Subcutaneous abdominal adipose tissue (tissue), 5 donors: ENCODE data around the gene SYTL2.
A peak's percentile ranks its signal among the peaks of the same experiment; 100 is the strongest.
"Not testable (repeated sequence)": the region's sequence is repeated elsewhere in the genome, so short reads cannot be mapped to it uniquely, and the experiment has no call there.

Experiments used
- H3K27ac ChIP-seq: one replicate; pipeline ENCODE4 v1.7.0; 2013; ENCODE audit warnings: low read depth, mild to moderate bottlenecking, inconsistent platforms, low read length, moderate library complexity
- H3K27me3 ChIP-seq, 5 donors: one replicate each; pipeline ENCODE4 v1.7.0; 2013; ENCODE audit warnings: low read length in 5 of 5, inconsistent platforms in 1 of 5; ENCODE audit not compliant: control insufficient read depth in 5 of 5, insufficient read depth in 4 of 5
- H3K36me3 ChIP-seq, 5 donors: one replicate each; pipeline ENCODE4 v1.7.0; 2013; ENCODE audit warnings: low read length in 5 of 5; ENCODE audit not compliant: control insufficient read depth in 5 of 5, insufficient read depth in 5 of 5
- H3K4me1 ChIP-seq, 5 donors: one replicate each; pipeline ENCODE4 v1.7.0; 2013; ENCODE audit warnings: low read length in 5 of 5, mild to moderate bottlenecking in 3 of 5, moderate library complexity in 1 of 5; ENCODE audit not compliant: control insufficient read depth in 5 of 5, insufficient read depth in 5 of 5
- H3K4me3 ChIP-seq, 5 donors: one replicate each; pipeline ENCODE4 v1.7.0; 2013; ENCODE audit warnings: low read length in 5 of 5, low read depth in 1 of 5
- H3K9ac ChIP-seq, 5 donors: one replicate each; pipeline ENCODE4 v1.7.0; 2013; ENCODE audit warnings: low read length in 5 of 5, mild to moderate bottlenecking in 4 of 5, moderate library complexity in 3 of 5
- H3K9me3 ChIP-seq, 5 donors: one replicate each; pipeline ENCODE4 v1.7.0; 2013; ENCODE audit warnings: low read length in 5 of 5; ENCODE audit not compliant: control insufficient read depth in 5 of 5
- donor health status: healthy.
- donor health status: healthy.
- donor health status: healthy.
- donor health status: healthy.
- donor health status: healthy.

The SYTL2 gene, protein sequence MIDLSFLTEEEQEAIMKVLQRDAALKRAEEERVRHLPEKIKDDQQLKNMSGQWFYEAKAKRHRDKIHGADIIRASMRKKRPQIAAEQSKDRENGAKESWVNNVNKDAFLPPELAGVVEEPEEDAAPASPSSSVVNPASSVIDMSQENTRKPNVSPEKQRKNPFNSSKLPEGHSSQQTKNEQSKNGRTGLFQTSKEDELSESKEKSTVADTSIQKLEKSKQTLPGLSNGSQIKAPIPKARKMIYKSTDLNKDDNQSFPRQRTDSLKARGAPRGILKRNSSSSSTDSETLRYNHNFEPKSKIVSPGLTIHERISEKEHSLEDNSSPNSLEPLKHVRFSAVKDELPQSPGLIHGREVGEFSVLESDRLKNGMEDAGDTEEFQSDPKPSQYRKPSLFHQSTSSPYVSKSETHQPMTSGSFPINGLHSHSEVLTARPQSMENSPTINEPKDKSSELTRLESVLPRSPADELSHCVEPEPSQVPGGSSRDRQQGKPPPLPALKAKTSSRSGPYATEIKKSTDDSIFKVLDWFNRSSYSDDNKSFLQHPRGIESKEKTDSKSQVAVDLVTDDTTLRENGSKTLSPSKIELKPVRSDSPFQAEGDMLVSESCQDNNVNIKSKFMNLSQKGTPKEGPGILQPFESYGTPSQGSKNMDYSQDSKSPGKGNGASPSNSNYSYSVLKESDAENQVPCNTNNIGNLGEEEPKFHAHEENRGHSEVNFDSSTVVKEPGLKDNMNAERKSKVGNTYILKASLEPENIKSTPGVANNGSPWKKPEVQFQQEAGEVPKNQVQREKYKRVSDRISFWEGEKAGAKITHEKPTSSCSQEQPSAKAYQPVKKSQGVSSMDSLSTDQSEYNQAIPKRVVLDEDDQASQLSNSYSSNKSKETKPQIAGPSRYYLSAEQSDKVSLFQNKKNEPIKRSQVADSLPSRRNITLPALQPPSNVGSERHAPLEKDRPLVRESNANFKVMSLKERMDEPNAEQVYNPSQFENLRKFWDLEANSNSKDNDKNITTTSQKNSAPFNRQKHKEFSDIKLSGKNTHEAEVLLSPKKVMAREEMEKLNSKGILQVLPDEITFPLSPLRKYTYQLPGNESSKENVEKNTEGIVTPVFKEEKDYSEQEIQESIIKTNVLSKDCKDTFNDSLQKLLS (N-terminal part only)

GRCh38 chr11:85810871-85811611 is at the start of gene SYTL2:
TSS of gene SYTL2 (minus strand) at chr11:85811141. CDS start at chr11:85757725, 53,416 bp downstream.
- Histone ChIP-seq H3K9me3 (no peaks in the 10 kb centered on the region), H3K4me3 (peak within 1 kb of the TSS; percentile 69 to 87 (median 80)), H3K9ac (peak within 1 kb of the TSS; percentile 11 to 79 (median 74)), H3K4me1 (peaks cover 0 to 19% (median 16%) of the 10 kb centered on the region in 5 donors), H3K27me3 (no peaks in the 10 kb centered on the region), H3K36me3 (no peaks in the 10 kb centered on the region), H3K27ac (no peak within 1 kb of the TSS)

DNA sequence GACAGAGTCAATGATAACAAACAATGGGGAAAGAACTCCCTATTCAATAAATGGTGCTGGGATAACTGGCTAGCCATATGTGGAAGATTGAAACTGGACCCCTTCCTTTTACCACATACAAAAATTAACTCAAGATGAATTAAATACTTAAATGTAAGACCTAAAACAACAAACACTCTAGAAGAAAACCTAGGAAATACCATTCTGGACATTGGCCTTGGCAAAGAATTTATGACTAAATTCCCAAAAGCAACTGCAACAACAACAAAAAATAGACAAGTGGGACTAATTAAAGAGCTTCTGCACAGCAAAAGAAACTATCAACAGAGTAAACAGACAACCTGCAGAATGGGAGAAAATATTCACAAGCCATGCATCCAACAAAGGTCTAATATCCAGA is 48.6 kb upstream of the SYTL2 start:
- not testable (repeated sequence) for H3K27me3 ChIP-seq, H3K9me3 ChIP-seq, H3K4me3 ChIP-seq, H3K4me1 ChIP-seq, H3K9ac ChIP-seq, H3K36me3 ChIP-seq, H3K27ac ChIP-seq

GRCh38 chr11:85857098-85857497 is 46.2 kb upstream of the SYTL2 start:
- Histone ChIP-seq H3K4me3 (no peak overlapping the region), H3K9me3 (no peaks in the 10 kb centered on the region), H3K27ac (no peak overlapping the region), H3K9ac (no peak overlapping the region), H3K27me3 (no peaks in the 10 kb centered on the region), H3K4me1 (peaks cover 0 to 16% (median 10%) of the 10 kb centered on the region in 5 donors), H3K36me3 (no peaks in the 10 kb centered on the region)

DNA sequence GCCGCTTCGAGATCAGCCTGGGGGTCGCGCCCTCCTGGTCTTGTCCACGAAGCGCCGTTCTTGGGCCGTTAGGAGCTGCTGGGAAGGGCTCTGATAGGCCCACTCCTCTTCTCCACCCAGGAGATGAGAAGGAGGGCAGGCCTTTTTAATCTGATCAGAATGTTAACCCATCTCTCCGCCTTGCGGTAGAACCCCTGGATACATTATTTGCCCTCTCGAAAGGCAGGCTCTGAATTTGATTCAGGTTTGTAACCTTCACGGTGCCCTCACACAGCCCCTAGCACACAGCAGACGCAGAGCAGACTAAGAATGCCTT is 44.4 kb upstream of the SYTL2 start, which contains the start of gene CCDC83:
Gene CCDC83, plus strand, starts transcription at position 43 of the 316 bp plus-strand sequence. CDS start 9,741 bp downstream, outside the sequence.
- Histone ChIP-seq H3K27me3 (no peaks in the 10 kb centered on the region), H3K9me3 (peaks cover 0 to 3% (median 0%) of the 10 kb centered on the region in 5 donors), H3K9ac (peak within 1 kb of the TSS; percentile 66 to 89 (median 78)), H3K4me1 (peaks cover 0 to 16% (median 10%) of the 10 kb centered on the region in 5 donors), H3K4me3 (peak within 1 kb of the TSS; percentile 67 to 94 (median 80)), H3K36me3 (no peaks in the 10 kb centered on the region), H3K27ac (peak within 1 kb of the TSS; percentile 79)

DNA sequence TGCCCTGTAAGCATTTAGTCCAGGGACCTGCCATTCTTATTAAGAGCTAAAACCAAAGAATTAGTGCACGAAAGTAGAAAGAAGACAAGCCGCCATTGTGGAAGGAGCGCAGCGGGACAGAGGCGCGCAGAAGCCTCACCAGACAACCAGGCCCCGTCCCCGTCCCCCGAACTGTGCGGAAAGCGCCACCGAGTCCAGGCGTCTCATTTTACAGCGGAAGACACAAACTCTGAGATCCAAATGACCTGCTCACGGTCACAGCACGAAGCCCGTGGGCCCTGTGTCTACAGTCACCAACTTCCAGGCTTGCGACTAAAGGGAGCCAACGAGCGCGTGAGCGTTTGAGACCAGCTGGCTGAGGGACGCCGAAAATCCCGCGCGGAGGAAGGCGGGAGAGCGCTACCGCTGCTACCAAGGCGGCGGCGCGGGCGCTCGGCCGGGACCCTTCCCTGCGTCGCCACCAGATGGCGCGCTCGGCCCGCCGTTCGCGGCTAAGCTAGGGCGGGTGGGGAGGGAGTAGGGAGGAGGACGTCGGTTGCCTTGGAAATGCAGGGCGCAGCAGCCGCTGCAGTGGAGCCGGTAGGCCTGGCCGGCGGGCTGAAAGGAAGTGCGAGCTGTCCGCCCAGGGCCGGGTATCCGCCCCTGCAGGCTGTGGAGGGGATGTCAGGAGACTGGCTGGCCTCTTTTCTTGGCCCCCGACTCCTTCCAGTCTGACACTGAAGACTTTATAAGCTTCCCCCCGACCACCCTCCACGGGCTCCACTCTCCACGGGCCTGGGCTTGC is 43.8 kb upstream of the SYTL2 start:
- H3K9ac ChIP-seq = peak overlapping the region; percentile 66 to 89 (median 78)
- H3K4me3 ChIP-seq = peak overlapping the region; percentile 67 to 94 (median 80)
- peaks cover 0 to 16% (median 10%) of the 10 kb centered on the region in 5 donors for H3K4me1 ChIP-seq
- H3K9me3 ChIP-seq = peaks cover 0 to 3% (median 0%) of the 10 kb centered on the region in 5 donors
- no peaks in the 10 kb centered on the region for H3K36me3 ChIP-seq
- H3K27me3 ChIP-seq = no peaks in the 10 kb centered on the region
- peak overlapping the region; percentile 79 for H3K27ac ChIP-seq

- peak overlapping the region; percentile 79 for H3K27ac ChIP-seq
- peak overlapping the region; percentile 63 to 89 (median 78) for H3K9ac ChIP-seq
- H3K4me1 ChIP-seq = peaks cover 0 to 16% (median 10%) of the 10 kb centered on the region in 5 donors
- H3K27me3 ChIP-seq = no peaks in the 10 kb centered on the region
- no peaks in the 10 kb centered on the region for H3K36me3 ChIP-seq
- H3K9me3 ChIP-seq = peaks cover 0 to 3% (median 0%) of the 10 kb centered on the region in 5 donors
- peak overlapping the region; percentile 67 to 94 (median 80) for H3K4me3 ChIP-seq
Measured at GRCh38 chr11:85854212-85854556, 43.2 kb upstream of the SYTL2 start.

GRCh38 chr11:85853541-85853940 is 42.6 kb upstream of the SYTL2 start:
- peaks cover 0 to 16% (median 10%) of the 10 kb centered on the region in 5 donors for H3K4me1 ChIP-seq
- not testable (repeated sequence) for H3K9ac ChIP-seq, H3K27ac ChIP-seq, H3K27me3 ChIP-seq, H3K36me3 ChIP-seq, H3K9me3 ChIP-seq, H3K4me3 ChIP-seq

GRCh38 chr11:85852754-85853153 is 41.8 kb upstream of the SYTL2 start:
- not testable (repeated sequence) for H3K27me3 ChIP-seq, H3K4me3 ChIP-seq, H3K27ac ChIP-seq, H3K36me3 ChIP-seq, H3K9me3 ChIP-seq, H3K9ac ChIP-seq
- H3K4me1 ChIP-seq = peaks cover 0 to 16% (median 10%) of the 10 kb centered on the region in 5 donors

GRCh38 chr11:85848556-85848955 is 37.6 kb upstream of the SYTL2 start:
- Histone ChIP-seq H3K4me3 (no peak overlapping the region), H3K27me3 (no peaks in the 10 kb centered on the region), H3K9me3 (peaks cover 0 to 3% (median 0%) of the 10 kb centered on the region in 5 donors), H3K9ac (no peak overlapping the region), H3K4me1 (no peaks in the 10 kb centered on the region), H3K27ac (no peak overlapping the region), H3K36me3 (no peaks in the 10 kb centered on the region)
